Cerebellar nuclear complex (tissue), 1 donor: ENCODE results near the gene SORCS2.

Experiments
- DNase-seq, 2 experiments: peaks; one replicate each; lab custom pipeline; 2025; lab: John Stamatoyannopoulos, UW

The SORCS2 gene

DNA sequence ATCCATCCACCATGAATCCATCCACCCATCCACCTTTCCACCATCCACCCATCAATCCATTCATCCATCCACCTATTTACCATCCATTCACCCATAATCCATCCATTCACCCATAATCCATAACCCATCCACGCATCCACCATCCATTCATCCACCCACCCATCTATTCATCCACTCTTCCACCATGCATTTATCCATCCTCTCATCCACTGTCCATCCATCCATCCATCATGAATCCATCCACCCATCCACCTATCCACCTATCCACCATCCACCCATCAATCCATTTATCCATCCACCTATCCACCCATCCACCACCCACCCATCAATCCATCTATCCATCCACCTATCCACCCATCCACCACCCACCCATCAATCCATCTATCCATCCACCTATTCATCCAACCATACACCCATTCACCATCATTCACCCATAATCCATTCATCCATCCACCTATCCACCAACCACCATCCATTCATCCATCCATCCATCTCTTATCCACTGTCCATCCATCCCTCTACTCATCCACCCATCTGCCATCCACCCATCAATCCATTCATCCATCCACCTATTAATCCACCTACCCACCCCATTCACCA, 422.1 kb downstream of the SORCS2 start:
- no peak for DNase-seq

DNA sequence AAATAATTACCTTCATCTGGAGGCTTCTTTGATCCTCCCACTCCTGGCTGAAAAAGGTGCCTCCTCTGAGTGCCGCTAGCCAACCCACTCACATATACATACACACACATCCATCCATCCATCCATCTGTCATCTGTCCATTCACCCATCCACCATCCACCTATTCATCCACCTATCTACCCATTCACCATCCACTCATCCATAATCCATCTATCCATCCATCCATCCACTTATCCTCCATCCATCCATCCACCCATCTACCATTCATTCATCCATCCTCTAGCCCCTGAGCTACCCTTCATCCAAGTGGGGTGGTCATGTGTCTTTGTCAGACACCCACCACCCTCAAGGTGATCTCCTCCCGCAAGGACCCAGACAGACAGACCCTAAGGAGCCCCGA, 423.9 kb downstream of the SORCS2 start:
- DNase-seq = no peak

DNA sequence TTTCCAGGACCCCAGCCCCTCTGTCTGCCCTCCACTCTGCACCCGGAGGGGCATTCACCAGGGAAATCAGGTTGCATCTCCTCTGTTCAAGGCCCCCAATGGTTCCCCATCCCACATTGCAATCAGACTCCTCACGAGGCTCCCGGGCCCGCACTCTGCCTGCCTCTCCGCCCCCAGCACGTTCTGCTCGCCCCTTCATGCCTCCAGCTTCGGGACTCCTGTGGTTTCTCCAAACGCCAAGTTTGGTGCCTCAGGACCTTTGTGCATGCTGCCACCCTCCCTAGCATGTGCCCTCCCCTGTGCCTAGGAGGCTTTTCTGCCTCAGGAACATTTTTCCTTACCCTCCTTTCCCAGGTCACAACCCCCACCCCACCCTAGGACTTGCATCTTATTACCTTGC, 426.0 kb downstream of the SORCS2 start:
- DNase-seq = no peak

DNA sequence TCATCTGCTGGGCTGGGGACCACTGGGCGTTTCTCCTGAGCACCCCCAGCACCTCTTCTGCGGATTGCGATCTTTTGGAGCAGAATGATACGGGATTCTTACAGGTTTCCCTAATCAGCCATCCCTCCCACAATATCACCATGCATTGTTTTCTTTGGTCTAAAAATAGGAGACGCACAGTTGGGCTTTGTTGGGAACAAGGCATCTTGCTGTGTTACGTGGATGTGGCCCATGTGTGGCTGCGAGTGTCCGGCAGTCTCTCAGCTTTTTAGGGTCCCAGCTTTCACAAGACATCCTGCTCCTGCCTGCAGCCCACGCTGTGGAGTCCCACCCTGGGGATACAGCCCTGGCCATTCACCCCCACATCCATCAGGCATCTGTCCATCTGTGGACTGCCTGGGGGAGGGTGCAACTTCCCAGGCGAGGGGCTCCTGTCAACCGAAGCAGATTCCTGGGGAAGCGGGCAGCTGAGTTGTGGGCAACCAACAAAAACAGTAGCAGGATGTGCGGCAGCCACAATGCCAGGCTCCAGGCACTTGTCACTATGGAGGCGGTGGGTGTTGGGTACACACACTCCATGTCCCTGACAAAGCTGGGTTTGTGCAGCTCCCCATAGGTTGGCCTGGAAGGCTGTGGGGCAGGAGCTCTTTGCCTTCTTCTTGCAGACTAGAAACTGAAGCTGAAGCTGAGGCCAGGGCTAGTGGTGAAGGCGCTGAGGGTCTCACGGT, 427.9 kb downstream of the SORCS2 start:
- DNase-seq = no peak

DNA sequence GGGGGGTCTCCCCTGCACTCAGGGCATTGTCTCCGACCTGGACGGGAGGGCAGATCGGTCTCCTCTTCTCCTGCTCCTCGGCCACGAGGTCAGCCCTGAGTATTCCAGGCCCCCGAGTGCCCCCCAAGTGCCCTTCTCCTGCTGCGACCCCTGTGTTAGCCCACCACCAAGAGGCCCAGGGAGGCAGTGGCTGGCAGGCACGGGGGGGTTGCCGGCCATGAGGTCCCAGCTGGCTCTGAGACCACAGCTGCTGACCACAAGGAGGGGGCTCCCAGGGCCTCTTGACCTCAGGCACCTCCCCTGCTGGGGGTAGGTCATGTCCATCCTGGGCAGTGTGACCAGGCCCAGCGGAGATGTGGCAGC, 428.5 kb downstream of the SORCS2 start:
- DNase-seq = no peak

DNA sequence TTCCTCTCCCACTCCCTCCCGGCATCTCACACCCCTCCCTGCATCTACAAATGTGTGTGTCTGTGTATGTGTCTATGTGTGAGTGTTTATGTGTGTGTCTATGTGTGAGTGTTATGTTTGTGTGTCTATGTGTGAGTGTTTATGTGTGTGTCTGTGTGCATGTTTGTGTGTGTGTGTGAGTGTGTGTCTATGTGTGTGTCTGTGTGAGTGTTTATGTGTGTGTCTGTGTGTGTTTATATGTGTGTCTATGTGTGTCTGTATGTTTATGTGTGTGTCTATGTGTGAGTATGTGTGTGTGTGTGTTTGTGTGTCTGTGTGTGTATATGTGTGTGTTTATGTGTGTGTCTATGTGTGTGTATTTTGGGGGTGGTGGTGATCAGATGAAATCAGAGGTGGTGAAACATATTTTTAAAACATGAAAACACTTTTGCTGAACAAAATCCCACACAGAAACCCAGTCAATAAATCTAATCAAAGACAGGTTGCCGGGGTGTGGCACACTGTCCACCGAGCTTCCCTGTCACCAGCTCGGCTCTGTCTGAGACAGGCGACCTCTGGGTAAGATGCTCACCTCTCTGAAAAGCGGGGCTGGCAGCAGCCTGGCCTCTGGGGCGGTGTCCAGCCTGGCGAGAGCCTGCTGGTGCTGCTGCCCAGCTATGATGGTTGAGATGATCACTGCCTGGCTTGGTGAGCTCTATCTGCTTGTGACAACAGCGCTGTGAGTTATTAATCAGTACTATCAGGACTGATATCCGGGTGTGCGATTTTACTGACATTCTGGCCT, 429.1 kb downstream of the SORCS2 start:
- no peak for DNase-seq

DNA sequence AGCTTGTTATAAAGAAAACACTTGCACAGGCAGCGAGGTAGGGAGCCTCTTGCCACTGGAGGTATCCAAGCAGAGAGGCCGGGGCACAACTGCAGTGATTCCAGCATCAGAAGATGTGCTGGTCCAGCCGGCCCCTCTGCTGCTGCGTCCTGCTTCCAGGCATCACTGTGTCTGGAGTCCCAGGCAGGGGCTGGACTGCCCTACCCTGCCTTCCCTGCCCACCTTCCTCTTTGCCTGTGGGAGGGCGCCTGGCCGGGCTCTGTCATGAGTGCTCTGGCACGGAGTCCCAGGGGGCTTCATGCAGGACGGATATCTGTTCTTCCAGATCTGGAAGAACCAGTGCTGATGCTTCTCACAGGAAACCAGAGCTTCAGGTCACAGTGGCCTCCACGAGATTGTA, 430.0 kb downstream of the SORCS2 start:
- no peak for DNase-seq

DNA sequence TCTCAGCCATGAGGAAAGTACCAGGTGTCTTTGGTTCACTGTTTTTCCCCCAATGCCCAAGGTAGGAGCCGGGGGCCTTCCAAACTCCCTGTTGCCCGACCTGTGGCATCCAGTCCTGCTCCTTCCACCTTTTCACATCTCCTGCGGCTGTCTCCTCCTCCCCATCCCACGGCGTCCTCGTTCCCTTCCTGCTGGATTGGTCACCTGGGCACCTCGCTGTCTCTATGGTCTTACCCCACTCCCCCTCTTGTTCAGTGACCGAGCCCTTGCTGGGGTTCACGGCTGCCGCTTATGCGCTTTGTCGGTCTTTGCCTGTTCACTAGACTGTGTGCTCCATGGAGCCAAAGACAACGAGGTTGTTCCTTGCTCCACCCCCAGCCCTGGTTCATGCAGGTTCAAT, 431.1 kb downstream of the SORCS2 start:
- DNase-seq = no peak

DNA sequence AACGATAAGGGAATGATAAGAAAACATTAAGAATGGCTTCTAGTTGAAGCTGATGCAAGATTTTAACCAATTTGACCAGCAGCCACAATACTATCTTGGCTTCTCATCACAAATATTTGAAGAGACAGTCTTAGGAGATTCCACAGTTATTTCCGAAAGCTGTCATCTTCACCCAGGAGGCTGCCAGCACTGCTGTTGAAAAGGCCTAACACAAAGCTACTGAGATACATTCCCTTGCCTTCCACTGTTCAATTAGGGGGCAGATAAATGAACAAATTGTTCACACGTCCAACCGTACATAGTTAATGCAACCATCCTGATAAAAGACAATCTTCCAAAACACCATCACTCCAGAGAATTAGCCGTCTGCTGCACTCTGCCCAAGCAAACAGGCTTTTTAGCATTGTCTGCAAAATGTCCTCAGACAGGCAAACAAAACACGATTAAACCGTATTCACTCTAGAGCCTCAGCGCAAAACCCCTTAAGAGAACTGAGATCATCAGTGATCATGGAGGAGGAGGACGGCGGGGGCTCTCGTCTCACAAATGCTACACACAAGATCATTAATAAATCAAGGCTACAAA, 432.1 kb downstream of the SORCS2 start:
- DNase-seq = no peak

DNA sequence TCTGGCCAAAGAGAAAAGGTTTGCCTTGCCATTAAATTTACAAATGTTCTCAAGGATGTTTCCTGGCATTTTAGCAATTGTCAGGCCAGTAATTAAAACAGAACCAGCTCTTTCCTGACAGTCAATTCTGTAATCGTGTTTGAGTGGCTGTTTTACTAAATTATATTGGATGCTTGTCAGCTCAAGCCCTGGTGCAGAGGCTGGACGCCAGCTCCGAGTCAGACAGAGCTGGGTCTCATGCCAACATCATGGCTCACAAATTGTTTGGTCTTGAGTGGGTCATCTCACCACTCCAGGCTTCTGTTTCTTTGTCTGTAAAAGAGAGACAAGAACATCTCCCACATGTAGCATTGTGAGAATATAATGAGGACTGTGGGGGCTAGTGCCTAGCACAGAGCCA, 432.7 kb downstream of the SORCS2 start:
- DNase-seq = no peak

DNA sequence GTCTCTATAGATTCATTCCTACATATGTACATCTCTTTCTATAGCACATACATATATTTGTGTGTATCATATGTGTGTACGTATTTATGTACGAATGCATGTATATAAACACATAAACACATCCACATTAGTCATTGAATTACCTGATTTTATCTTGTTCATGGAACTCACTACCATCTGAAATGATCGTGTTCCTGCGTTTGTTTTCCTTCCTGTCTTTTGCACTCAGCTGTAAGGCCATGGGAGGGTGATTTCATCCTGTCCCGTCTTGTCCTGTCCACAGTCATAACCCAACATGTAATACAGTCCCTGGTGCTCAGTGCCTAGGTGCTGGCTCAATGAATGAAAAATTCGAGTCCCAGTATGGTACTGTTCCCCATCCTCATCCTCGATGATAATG, 434.2 kb downstream of the SORCS2 start:
- no peak for DNase-seq

DNA sequence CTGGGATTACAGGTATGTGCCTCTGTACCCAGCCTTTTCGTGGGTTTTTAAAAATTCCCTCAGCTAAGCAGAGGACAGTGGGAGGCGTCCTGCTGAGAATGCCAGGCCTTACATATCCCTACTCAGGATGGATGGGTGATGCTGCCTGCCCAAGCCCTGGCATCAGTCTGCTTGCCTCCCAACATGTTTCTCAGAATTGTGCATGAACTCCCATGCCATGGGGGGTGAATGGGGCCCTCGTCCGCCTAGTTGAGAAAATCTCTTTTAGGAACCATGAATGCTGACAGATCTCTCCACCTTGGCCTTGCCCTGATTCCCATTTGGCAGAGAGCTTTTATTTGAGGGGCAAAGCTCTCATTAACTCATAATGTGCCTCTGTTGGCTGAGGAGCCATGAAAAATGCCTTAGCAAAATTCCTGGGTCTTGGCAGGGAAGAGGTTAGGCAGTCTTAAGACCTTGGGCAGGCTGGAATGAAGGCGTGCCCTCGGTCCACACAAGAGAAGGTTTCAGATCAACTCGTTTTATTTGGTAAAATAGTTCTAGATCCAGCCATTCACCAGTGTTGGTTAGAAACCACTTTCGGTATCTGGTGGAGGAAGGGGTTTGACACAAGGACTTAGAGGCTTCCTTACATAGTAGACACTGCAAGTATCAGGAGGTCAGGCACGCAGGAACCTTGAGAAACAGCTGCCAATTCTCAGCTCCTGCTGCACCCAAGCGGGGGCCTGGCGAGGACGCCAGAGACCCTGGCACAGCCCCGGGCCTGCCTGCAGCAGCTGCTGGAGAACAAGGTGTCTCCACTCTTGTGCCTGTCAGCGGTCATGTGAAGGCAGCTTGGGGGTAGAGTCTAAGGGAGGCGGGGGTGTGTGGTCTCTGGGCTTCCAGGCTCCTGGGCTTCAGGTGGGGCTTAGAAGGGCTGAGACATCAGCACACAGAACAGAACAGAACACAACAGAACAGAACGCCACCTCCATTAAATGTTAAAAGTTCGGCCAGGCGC, 435.2 kb downstream of the SORCS2 start:
- no peak for DNase-seq

DNA sequence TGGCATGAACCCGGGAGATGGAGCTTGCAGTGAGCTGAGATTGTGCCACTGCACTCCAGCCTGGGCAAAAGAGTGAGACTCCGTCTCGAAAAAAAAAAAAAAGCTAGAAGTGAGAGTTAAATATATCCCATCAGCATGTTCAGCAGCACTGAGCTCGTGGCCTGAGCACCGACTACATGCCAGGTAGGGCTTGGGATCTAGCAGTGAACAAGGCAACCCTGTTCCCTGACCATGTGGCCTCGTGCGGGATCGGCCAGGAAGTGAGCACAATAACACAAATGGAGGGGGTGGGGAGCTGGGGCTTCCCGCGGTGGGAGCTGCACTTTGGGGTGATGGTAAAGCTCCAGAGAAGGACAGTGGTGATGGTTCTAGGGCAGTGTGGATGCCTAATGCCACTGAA, 436.1 kb downstream of the SORCS2 start:
- DNase-seq = no peak

DNA sequence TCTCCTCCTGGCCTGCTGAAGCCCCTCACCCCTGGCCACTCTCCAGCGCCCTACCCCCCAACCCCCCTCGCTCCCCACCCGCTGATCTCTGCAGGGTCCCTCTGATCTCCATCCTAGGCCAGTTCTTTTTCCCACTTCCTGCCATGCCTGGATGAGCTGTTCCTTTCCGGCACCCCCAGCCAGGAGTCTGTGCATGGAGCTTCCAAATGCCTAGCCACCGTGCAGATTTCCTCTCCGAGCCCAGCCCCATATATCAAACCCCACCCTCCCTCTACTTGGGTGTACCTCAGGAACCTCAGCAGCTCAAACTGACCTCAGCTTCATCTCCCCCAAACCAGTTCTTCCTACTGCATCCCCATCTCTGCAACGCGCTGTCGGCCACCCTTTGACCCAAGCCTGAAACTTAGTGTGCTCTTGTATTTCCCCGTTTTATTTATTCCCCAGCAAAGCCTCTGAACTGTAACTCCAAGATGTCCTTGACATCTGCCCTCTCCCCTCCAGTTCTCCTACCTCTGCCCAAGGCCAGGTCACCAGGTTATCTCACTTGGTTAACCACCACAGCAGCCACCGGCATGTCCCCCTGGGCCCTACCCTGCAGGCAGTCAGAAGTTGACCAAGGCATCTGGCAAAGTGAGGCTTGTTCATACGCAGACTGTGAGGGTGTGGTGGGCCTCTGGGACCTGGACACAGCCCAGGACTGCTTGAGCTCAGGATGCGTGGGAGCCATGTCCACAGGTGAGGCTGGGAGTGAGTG, 437.3 kb downstream of the SORCS2 start:
- DNase-seq = no peak

DNA sequence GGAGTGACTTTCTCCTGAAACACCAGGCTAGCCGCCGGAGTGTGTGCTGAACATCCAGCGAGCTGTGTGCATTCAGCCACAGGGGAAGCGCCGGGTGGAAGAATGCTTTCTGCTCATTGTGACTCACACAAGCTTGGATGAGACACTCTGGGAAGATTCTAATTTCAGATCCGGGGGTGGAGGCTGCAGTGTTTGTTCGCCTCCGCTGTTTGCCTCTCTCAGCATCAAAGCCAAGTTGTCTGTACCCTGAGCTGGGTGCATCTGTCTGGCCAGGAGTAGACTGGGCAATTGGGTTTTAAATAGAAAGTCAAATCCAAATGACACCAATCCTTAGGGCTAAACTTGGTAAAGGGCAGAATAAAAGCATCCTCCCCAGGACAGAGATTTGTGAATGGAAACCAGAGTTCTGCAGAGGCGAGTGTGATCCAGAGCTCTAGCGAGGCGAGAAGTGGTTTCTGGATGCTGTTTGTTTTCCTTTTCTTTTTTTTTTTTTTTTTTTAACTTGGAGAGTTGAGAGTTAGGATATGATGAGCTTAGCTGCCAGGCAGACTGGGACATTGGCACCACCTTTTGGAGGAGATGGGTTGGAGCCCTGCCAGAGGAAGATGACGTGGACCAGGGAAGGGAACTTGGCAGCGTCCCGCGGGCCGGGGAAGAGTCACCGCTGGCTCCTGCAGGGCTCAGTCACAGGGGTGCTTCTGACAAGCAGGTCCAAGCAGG, 438.4 kb downstream of the SORCS2 start:
- DNase-seq = peak in 1 of 2 experiments; percentile 16

DNA sequence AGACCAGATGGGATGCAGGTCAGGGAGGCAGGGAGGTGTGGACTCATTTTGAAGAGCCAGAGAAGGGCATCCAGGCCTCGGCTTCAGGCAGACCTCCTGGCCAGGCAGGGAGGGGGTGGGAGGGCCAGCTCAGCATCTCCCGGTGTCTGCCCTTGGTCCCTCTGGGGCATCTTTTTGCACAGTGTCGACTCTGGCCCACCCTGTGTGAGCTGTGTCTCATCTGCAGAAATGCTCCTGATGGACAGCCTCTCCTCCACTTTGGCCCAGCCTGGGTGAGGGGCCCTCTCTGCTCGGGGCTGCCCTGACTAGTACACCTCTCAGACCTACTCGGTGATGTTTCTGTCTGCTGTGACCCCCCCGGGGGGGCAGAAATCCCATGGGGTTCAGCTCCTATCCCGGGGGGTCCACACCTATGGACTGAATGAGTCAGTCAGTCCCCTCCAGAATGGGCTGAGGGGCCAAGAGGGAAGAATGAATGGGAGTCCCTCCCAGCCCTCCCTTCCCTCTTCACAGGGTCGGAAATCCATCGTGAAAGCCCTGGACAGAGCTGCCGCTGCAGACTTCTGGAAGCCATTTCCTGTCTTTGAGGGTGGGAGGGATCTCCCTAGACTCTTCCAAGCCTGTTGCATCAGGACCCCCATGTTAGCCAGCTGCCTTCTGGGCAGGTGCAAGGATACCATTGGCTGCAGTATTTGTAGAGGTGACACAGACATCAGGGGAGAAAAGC, 439.1 kb downstream of the SORCS2 start:
- no peak for DNase-seq

DNA sequence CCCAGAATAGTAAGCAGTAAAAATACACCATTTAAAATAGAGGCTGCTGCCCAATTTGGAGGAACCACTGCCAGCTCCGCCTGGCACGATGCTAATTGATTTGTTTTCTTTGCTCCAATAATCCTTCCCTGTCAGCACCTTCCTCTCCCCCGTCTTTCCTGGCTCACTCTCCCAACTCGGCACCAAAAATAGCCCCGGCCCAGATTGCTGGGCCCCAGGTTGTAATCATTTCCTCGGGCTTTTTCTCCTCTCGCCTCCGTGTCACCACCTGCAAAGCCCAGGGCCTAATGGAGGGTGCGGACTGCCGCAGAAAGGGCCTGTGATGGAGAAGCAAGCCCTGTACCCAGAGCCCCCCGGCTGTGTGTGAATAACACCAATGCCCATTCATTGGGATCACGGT, 440.0 kb downstream of the SORCS2 start:
- peak; percentile 87 to 94 for DNase-seq

DNA sequence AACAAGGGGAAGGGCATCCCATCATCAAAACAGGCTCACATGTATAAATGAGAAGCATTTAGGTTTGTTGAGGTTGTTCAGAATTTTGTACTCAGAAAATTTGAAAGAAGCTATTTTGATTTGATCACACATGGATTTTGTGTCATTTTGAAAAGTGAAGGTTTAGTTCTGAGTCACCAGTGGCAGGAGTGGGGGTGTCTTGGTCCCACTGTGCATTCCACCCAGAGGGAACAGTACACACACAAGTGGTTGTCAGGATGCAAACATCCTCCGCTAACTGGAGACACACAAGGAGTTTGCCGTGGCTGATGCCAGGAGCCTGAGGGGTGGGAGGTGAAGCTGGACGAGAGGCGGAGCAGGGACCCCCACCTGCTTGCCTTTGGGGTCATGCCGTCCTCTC, 440.6 kb downstream of the SORCS2 start:
- DNase-seq = no peak

DNA sequence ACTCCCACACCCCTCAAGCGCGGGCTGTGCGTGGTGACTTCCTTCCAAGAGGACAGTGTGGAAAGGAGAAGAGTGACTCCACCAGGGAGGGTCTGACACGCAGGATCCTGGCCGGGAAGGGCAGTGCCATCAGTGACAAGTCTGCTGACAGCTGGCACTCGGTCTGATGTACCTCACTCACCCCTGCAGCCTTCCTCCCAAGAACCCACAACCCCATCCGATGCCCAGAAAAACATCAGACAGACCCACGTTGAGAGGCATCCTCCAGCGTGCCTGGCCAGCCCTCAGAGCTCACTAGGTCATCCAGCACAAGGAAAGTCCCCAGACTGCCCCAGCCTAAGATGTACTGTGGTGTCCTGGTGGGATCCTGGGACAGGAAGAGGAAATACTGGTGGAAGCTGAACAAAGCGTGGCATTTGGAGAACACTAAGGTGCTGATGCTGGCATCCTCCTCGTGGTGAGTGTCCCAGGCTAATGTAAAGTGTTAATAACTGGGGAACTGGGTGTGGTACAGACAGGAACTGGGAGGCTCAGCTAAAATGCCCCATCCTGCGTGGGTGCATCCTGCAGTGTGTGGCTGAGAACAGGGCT, 442.4 kb downstream of the SORCS2 start:
- no peak for DNase-seq
